ENCODE results near the gene VEGFB.

The VEGFB gene

GRCh38 chr11:64247729-64248531, 13.5 kb downstream of the VEGFB start:
- DNase-seq (ENCODE audit: low read depth in 1 of 2, low spot score in 1 of 2) = no peak
- TF ChIP-seq JUND (IDR thresholded peaks at IDR 0.05; ENCODE audit: low read depth) = no peak
- in situ Hi-C loops (cut with HindIII; ENCODE audit: low pct_unique_long_range_greater_than_20kb, low sequenced_read_pairs) = no loop called here

- in situ Hi-C loops (cut with HindIII; ENCODE audit: low pct_unique_long_range_greater_than_20kb, low sequenced_read_pairs) = no loop called here
- no peak for DNase-seq (ENCODE audit: low read depth in 1 of 2, low spot score in 1 of 2)
- no peak for TF ChIP-seq JUND (IDR thresholded peaks at IDR 0.05; ENCODE audit: low read depth)
Measured at GRCh38 chr11:64248578-64248977, 14.2 kb downstream of the VEGFB start.

- DNase-seq (ENCODE audit: low read depth in 1 of 2, low spot score in 1 of 2) = no peak
- no peak for TF ChIP-seq JUND (IDR thresholded peaks at IDR 0.05; ENCODE audit: low read depth)
- in situ Hi-C loops (cut with HindIII; ENCODE audit: low pct_unique_long_range_greater_than_20kb, low sequenced_read_pairs) = no loop called here
Measured at GRCh38 chr11:64249038-64249437, 14.7 kb downstream of the VEGFB start.

GRCh38 chr11:64249563-64250414, 15.4 kb downstream of the VEGFB start:
- TF ChIP-seq JUND (IDR thresholded peaks at IDR 0.05; ENCODE audit: low read depth) = no peak
- in situ Hi-C loops (cut with HindIII; ENCODE audit: low pct_unique_long_range_greater_than_20kb, low sequenced_read_pairs) = no loop called here
- DNase-seq (ENCODE audit: low read depth in 1 of 2, low spot score in 1 of 2) = no peak

- in situ Hi-C loops (cut with HindIII; ENCODE audit: low pct_unique_long_range_greater_than_20kb, low sequenced_read_pairs) = no loop called here
- peak in 1 of 2 experiments; percentile 45 for DNase-seq (ENCODE audit: low read depth in 1 of 2, low spot score in 1 of 2)
- TF ChIP-seq JUND (IDR thresholded peaks at IDR 0.05; ENCODE audit: low read depth) = no peak
Measured at GRCh38 chr11:64250415-64251015, 16.1 kb downstream of the VEGFB start.

GRCh38 chr11:64251016-64251752, 16.8 kb downstream of the VEGFB start, which contains the start of gene PLCB3:
PLCB3 (plus strand) TSS chr11:64251530; CDS start chr11:64251650, 120 bp downstream.
- no peak for TF ChIP-seq JUND (IDR thresholded peaks at IDR 0.05; ENCODE audit: low read depth)
- in situ Hi-C loops (cut with HindIII; ENCODE audit: low pct_unique_long_range_greater_than_20kb, low sequenced_read_pairs) = no loop called here
- peak; percentile 72 to 80 for DNase-seq (ENCODE audit: low read depth in 1 of 2, low spot score in 1 of 2)

GRCh38 chr11:64251753-64252002, 17.3 kb downstream of the VEGFB start:
- no peak for DNase-seq (ENCODE audit: low read depth in 1 of 2, low spot score in 1 of 2)
- TF ChIP-seq JUND (IDR thresholded peaks at IDR 0.05; ENCODE audit: low read depth) = no peak
- in situ Hi-C loops (cut with HindIII; ENCODE audit: low pct_unique_long_range_greater_than_20kb, low sequenced_read_pairs) = no loop called here

GRCh38 chr11:64252003-64252872, 17.9 kb downstream of the VEGFB start:
- DNase-seq (ENCODE audit: low read depth in 1 of 2, low spot score in 1 of 2) = peak; percentile 84 to 95
- in situ Hi-C loops (cut with HindIII; ENCODE audit: low pct_unique_long_range_greater_than_20kb, low sequenced_read_pairs) = no loop called here

GRCh38 chr11:64253043-64253442, 18.7 kb downstream of the VEGFB start:
- DNase-seq (ENCODE audit: low read depth in 1 of 2, low spot score in 1 of 2) = no peak
- in situ Hi-C loops (cut with HindIII; ENCODE audit: low pct_unique_long_range_greater_than_20kb, low sequenced_read_pairs) = no loop called here
- no peak for TF ChIP-seq JUND (IDR thresholded peaks at IDR 0.05; ENCODE audit: low read depth)

More at GRCh38 chr11:64252003-64252872, 17.9 kb downstream of the VEGFB start:
- no peak for TF ChIP-seq JUND (IDR thresholded peaks at IDR 0.05; ENCODE audit: low read depth)

GRCh38 chr11:64253481-64253880, 19.1 kb downstream of the VEGFB start:
- in situ Hi-C loops (cut with HindIII; ENCODE audit: low pct_unique_long_range_greater_than_20kb, low sequenced_read_pairs) = no loop called here
- TF ChIP-seq JUND (IDR thresholded peaks at IDR 0.05; ENCODE audit: low read depth) = no peak
- no peak for DNase-seq (ENCODE audit: low read depth in 1 of 2, low spot score in 1 of 2)

- in situ Hi-C loops (cut with HindIII; ENCODE audit: low pct_unique_long_range_greater_than_20kb, low sequenced_read_pairs) = no loop called here
- TF ChIP-seq JUND (IDR thresholded peaks at IDR 0.05; ENCODE audit: low read depth) = no peak
- no peak for DNase-seq (ENCODE audit: low read depth in 1 of 2, low spot score in 1 of 2)
Measured at GRCh38 chr11:64254326-64254725, 19.9 kb downstream of the VEGFB start.

Data from T47D (cell line).